NCI-H1930 (cell line): ENCODE results near the gene MAN2A1.

Experiments used
- DNase-seq, 2 experiments: peaks; one replicate each; lab custom pipeline; 2025; lab: John Stamatoyannopoulos, UW

Gene MAN2A1

DNA sequence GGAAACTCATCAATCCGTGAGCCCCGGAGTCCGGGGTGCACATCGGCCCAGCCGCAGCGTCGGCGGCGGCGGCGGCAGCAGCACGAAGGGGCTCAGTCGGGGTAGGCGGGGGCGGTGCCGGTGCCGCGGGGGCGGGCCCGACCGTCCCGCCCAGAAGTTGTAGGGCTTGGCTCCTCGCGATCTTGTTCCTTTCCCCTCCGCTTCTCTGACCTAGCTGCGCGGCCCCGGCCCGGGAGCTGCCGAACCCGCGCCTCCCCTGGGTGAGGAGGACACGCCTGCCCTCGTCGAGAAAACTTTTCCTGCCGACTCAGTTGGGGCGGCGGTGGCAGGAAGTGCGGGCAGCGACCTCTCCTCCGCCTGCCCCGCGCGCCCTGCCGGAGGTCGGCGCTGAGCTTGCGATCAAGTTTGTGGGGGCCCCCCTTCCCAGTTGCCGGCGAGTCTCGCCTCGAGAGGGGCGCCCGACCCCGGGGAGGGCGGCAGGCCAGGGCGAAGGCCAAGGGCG lies at the start of gene MAN2A1:
MAN2A1 (plus strand) TSS at position 188 of the 502 bp plus-strand sequence. CDS start 491 bp downstream, outside the sequence.
- DNase-seq = peak in 1 of 2 experiments; percentile 28

- no peak for DNase-seq
These were observed 48.8 kb upstream of the MAN2A1 start for GRCh38 chr5:109640976-109641375.

DNA sequence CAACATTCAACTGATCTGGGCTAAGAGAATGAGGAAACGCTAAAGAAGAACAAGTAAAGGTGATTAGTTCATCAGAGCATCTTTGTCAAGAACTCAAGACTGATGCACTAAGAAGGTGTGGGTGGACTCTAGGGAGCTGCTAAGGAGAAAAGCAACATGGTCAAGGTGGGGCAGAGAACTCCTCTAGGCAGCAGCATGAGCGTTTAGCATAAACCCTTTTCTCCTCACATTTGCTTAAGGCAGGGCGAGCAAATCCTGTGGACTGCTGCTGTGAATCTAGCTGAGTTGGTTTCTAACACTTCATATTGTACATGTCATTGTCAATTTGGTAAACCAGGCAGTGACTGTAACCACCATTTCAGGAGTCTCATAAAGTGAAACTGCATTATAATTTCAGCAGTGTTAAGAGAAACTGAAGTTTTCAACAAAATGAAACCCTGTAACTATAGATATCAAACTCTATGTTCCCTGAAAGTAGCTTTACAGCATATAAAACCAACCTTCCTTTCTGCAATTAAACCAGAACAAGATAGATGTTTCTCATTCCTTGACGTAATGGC lies 45.9 kb upstream of the MAN2A1 start:
- DNase-seq = no peak

DNA sequence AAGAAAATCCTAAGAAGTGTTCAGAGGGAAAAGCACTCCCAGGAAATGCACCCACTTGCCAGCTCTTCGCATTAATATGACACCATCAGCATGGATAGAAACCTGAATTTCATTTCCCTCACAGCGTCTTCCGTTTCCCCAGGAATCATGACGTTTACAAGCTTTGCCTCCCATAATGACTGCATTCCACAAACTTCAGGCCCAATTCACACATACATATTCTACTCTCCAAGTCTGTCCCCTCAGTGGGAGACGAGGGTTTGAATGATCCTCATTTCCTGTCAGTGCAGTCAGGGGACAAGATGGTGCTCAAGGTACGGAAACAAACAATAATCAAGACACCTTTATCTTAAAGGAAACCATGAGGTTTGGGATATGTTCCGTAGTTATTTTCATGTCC lies 44.9 kb upstream of the MAN2A1 start:
- no peak for DNase-seq

DNA sequence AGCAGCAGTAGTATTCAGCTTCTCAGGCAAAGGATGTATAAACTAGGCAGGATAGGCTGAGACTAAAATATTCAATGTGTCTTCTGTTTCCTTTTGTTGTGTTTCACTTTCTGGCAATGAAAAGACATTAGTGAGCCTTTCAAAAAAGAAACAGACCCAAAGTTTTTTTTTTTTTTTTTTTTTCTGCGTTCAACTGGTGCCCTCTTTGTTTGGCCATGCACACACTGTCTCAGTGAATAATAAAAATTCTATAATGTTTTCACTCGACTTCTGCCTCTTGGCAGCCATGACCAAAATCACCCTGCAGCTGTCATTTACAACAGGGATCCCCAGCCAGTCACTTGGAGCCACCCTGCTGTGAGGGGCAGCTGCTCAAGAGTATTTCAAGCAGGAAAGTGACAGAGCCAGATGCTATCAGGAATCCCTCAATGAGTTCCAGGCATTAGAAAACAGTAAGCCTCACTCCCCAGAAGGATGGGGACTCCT lies 44.0 kb upstream of the MAN2A1 start:
- DNase-seq = peak in 1 of 2 experiments; percentile 1

DNA sequence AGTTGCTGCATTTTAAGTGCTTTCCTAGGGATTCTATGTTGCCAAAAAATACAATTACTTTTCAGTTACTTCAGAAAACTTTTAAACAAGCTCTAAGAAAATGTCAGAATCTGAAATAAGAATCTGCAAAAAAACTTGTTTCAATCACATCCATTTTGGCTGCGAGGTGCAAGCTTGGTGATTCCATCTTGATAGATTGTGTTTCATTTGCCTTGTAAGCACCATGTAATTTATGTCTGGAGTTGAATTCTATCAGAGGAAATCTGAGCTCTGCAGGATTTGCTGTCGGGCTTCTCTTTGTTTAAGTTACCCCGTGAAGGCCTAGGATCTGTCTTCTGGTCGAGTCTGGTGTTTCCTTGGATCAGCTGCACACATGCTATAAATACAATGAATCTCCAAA lies 40.4 kb upstream of the MAN2A1 start:
- DNase-seq = no peak

DNA sequence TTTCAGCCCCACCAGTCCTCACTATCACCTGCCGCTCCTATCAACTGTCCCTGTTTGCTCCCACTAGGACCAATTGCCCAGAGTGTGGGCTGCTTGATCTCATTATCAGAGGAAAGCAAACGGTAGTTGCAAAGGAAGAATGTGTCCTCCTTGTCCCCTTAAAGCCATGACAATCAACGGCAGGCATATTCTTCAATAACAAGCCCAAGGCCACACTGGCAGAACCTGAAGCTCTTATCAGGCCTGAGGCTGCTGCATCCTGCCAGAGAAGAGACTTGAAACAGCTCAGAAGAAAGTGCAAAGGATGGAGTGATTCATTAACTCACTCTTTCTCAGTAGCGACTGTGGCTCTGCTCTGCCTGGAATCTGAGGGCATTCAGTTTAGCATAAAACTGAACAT lies 39.2 kb upstream of the MAN2A1 start:
- no peak for DNase-seq

GRCh38 chr5:109652096-109652495 lies 37.6 kb upstream of the MAN2A1 start:
- no peak for DNase-seq

- DNase-seq = no peak
These were observed 36.7 kb upstream of the MAN2A1 start for GRCh38 chr5:109653042-109653441.

DNA sequence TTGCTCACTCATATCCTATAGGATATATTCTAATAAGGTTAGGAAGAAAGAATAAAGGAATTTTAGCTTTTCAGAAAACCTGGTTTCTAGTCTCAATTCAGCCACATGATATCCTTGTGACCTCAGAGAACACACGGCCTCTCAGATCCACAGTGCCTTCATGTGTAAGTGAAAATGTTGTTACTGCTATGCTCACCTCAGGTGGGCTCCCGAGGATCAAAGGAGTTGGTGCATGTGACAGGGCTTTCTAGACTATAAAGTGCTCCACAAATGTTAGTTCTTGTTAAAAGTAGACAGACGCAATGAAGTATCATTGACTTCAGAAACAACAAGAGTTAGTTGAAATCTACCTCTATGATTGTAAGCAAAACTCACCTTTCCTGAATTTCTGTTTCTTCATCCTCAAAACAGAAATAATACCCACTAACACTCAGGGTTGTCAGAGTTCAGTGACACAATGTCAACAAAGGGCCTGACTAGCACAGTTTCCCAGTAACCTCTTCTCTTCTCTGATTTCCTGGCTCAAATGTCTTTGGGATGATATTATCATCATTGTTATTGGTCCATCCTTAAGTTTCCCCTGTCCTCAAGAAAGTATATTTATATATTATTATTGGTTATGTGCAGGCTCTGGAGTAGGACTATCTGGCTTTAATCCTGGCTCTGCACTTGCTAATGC lies 36.0 kb upstream of the MAN2A1 start:
- no peak for DNase-seq

DNA sequence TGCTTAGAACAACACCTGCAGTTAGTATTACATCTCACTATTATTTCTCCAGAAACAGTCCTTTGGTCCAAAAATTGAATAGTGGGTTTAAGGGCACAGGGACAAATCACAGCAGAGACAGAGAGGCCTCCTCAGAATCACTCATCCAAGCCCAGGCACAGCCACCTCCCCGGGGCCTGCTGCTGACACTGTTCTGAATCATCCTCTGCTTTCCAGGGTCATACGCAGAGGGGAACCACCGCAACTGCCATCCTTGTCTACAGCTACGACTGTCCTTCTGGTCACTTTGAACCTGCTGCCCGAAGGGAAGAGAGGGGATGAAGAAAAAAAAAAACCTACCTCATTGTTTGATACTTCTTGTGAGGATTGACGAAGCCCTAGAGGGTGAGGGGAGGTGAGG lies 35.3 kb upstream of the MAN2A1 start:
- no peak for DNase-seq

- no peak for DNase-seq
These were observed 33.9 kb upstream of the MAN2A1 start for GRCh38 chr5:109655841-109656240.

DNA sequence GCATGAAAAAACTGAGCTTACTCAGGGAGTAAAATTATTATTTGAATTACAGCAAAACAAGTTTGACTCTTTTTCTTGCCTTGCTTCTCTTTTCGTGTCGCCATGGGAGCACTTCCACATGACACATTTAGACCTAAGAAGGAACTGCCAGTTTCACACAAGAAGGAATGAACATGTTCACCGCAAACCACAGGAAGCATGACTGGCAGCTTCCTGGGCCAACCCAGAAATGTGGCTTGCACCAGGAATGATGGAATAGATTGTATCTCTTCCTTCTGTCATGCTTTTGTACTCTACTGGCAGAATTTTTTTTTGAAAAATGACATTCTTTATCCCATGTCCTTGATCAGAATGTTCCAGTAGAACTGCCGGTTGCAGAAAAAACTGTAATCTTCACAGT lies 32.9 kb upstream of the MAN2A1 start:
- no peak for DNase-seq

- DNase-seq = no peak
These were observed 29.8 kb upstream of the MAN2A1 start for GRCh38 chr5:109659901-109660300.

DNA sequence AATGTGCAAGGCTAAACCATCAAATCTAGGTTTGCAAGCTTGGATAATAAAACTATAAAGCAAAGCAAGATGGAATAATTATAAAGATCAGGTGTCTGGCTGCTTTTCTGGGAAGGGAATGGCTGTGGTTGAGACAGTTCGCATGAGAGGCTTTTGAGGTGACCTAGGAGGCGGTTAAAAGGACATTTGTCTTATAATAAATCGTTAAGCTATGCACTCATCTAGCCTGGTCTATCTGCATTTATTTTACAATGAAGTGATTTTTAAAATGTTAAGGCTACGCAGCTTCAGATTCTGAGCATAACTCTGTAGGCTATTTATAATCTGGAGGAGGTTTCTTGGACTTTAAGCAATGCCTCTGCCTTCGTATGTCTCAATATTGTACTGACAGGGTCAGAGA lies 29.4 kb upstream of the MAN2A1 start:
- DNase-seq = no peak

- no peak for DNase-seq
These were observed 21.5 kb upstream of the MAN2A1 start for GRCh38 chr5:109668237-109668636.

GRCh38 chr5:109668668-109669422 lies 20.9 kb upstream of the MAN2A1 start:
- no peak for DNase-seq

- no peak for DNase-seq
These were observed 19.6 kb upstream of the MAN2A1 start for GRCh38 chr5:109669991-109670706.

DNA sequence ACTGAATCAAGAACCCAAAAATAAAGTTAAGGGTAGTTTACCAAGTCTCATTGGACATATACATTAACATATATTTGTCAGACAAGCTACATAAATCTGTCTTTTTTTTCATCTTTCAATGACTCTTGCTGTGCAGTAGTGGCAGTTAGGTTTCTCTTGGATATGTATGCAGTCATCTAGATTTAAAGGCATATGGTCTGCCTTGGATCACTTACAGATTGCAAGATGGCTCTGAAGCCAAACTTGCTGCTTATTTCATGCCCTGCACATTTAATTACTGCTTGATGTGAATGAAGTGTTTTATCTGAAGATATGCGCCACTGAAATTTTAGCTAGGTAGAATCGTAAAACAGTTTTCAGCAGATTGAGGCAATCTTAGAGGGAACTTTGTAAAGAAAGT lies 18.6 kb upstream of the MAN2A1 start:
- DNase-seq = no peak

- no peak for DNase-seq
These were observed 15.1 kb upstream of the MAN2A1 start for GRCh38 chr5:109674596-109674995.

DNA sequence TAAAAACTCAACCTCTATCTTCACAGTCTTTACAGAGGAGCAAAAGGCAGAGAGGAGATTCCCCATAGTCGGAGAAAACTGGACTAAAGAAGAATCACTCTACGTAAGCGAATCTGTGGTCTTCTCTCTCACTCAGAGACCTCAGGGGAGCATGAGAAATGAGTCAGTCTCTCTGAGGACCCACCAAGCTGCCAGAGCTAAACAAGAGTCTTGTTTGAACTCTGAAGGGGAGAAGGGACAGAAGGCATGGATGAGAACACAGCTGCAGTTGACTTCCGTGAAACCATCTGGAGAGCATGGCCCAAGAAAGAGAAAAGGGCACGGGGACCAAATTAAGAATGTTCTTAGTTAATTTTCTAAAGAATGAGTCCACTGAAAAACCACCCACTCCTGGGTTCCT lies 12.8 kb upstream of the MAN2A1 start:
- no peak for DNase-seq

- DNase-seq = no peak
These were observed 11.3 kb upstream of the MAN2A1 start for GRCh38 chr5:109678447-109678846.
